HG02763 (cell line): Measurements from ENCODE around the gene HHATL.

ENCODE experiments used
- ATAC-seq: cut with Tn5 transposase; IDR thresholded peaks from one replicate; pipeline ENCODE4 v1.9.1; 2021; ENCODE audit warnings: mild to moderate bottlenecking, moderate library complexity; ENCODE audit not compliant: unreplicated experiment

HHATL gene

GRCh38 chr3:42713747-42714146 is 11.1 kb upstream of the HHATL start:
- no peak for ATAC-seq

GRCh38 chr3:42712688-42713372 is 10.2 kb upstream of the HHATL start:
- ATAC-seq = no peak

GRCh38 chr3:42712344-42712648 is 9.7 kb upstream of the HHATL start:
- ATAC-seq = no peak

GRCh38 chr3:42711491-42712343 is 9.1 kb upstream of the HHATL start:
- no peak for ATAC-seq

GRCh38 chr3:42710323-42711021 is 7.9 kb upstream of the HHATL start:
- ATAC-seq = no peak

GRCh38 chr3:42709621-42710020 is 7.0 kb upstream of the HHATL start:
- ATAC-seq = no peak

GRCh38 chr3:42708611-42709151 is 6.1 kb upstream of the HHATL start:
- no peak for ATAC-seq

GRCh38 chr3:42707620-42708355 is 5.2 kb upstream of the HHATL start:
- no peak for ATAC-seq

GRCh38 chr3:42706721-42707619 is 4.4 kb upstream of the HHATL start:
- ATAC-seq = no peak

- ATAC-seq = no peak
Observed at GRCh38 chr3:42705962-42706585, 3.5 kb upstream of the HHATL start.

GRCh38 chr3:42705058-42705767 is 2.6 kb upstream of the HHATL start:
- no peak for ATAC-seq

- no peak for ATAC-seq
Observed at GRCh38 chr3:42704136-42704841, 1.7 kb upstream of the HHATL start.

GRCh38 chr3:42703695-42704025 is 1.1 kb upstream of the HHATL start:
- ATAC-seq = no peak

GRCh38 chr3:42702982-42703694 is 540 bp upstream of the HHATL start:
- no peak for ATAC-seq

GRCh38 chr3:42701371-42702065 is 1.1 kb downstream of the HHATL start:
- no peak for ATAC-seq

- ATAC-seq = no peak
Observed at GRCh38 chr3:42700366-42701288, 2.0 kb downstream of the HHATL start.
